K562 (cell line): Measurements from ENCODE around the gene POLR2B. TPM values are rescaled to one million over a fixed set of nuclear protein-coding genes. Genes with fewer than 3 reads are reported as not detected.

Experiments
- CBX2 ChIP-seq: fragments of 200-600 bp; sonication (generic); IDR thresholded peaks from one replicate; pipeline ENCODE4 v1.6.1; 2012; ENCODE audit warnings: mild to moderate bottlenecking, low read length, inconsistent platforms; ENCODE audit not compliant: insufficient read depth, poor library complexity, severe bottlenecking
- CXXC5 ChIP-seq: fragments of 250-450 bp; sonication (Bioruptor Pico); IDR thresholded peaks from 2 replicates; pipeline ENCODE4 v1.8.0; 2022; ENCODE audit warnings: inconsistent platforms, mild to moderate bottlenecking, moderate library complexity
- DNMT1 ChIP-seq: fragments of 450-650 bp; IDR thresholded peaks from 2 replicates; pipeline ENCODE4 v1.6.1; 2016; ENCODE audit warnings: antibody characterized with exemption, mild to moderate bottlenecking
- ELF1 ChIP-seq: fragments of 200-800 bp; sonication (Bioruptor generic); IDR thresholded peaks from 2 replicates; pipeline ENCODE4 v1.6.1; 2016; ENCODE audit warnings: missing genetic modification characterization, missing compliant biosample characterization
- ELF2 ChIP-seq: fragments of 250-450 bp; sonication (Bioruptor Pico); IDR thresholded peaks from 2 replicates; pipeline ENCODE4 v1.5.0; 2021; ENCODE audit warnings: mild to moderate bottlenecking
- ETS2 ChIP-seq: IDR thresholded peaks from 2 replicates; pipeline ENCODE4 v1.6.1; 2016; ENCODE audit warnings: borderline replicate concordance, missing genetic modification characterization, mild to moderate bottlenecking, moderate library complexity, missing compliant biosample characterization; ENCODE audit not compliant: poor library complexity, severe bottlenecking
- GTF2A2 ChIP-seq: IDR thresholded peaks from 2 replicates; pipeline ENCODE4 v1.6.1; 2016; ENCODE audit warnings: mild to moderate bottlenecking, missing genetic modification characterization, missing compliant biosample characterization
- HMG20B ChIP-seq: fragments of 250-450 bp; sonication (Bioruptor Pico); IDR thresholded peaks from 2 replicates; pipeline ENCODE4 v1.5.0; 2021; ENCODE audit warnings: mild to moderate bottlenecking
- HNRNPLL ChIP-seq: fragments of 200-400 bp; formaldehyde crosslinking; IDR thresholded peaks from 2 replicates; pipeline ENCODE4 v1.6.1; 2017; ENCODE audit warnings: low read length, low read depth, mild to moderate bottlenecking; ENCODE audit not compliant: poor library complexity, severe bottlenecking
- KLF10 ChIP-seq: fragments of 250-450 bp; sonication (Bioruptor Pico); IDR thresholded peaks from 2 replicates; pipeline ENCODE4 v1.6.1; 2021; ENCODE audit warnings: matching md5 sums
- L3MBTL2 ChIP-seq: fragments of 450-650 bp; IDR thresholded peaks from 2 replicates; pipeline ENCODE4 v1.6.1; 2016; ENCODE audit warnings: mild to moderate bottlenecking, moderate library complexity
- MAX ChIP-seq: sonication (generic); formaldehyde crosslinking; IDR thresholded peaks from 2 replicates; pipeline ENCODE4 v1.9.0; 2022; ENCODE audit warnings: mild to moderate bottlenecking, missing genetic modification reagents
- MAZ ChIP-seq, 2 experiments: fragments of 450-650 bp in 1 of 2; sonication (generic) in 1 of 2; formaldehyde crosslinking; IDR thresholded peaks in 1 of 2; conservative IDR thresholded peaks in 1 of 2; 2 replicates each; pipeline versions ENCODE4 v1.4.0 to v1.5.0; 2020; ENCODE audit warnings: mild to moderate bottlenecking in 1 of 2, missing genetic modification reagents in 1 of 2
- MXI1 ChIP-seq: IDR thresholded peaks from 2 replicates; pipeline ENCODE4 v1.6.1; 2011; ENCODE audit warnings: low read depth, mild to moderate bottlenecking, improper control_type of control experiment, low read length
- NFIC ChIP-seq: fragments of 450-650 bp; IDR thresholded peaks from 2 replicates; pipeline ENCODE4 v1.6.1; 2017; ENCODE audit warnings: mild to moderate bottlenecking, inconsistent platforms
- RBM25 ChIP-seq: fragments of 200-400 bp; formaldehyde crosslinking; IDR thresholded peaks from 2 replicates; pipeline ENCODE4 v1.6.1; 2018; ENCODE audit warnings: low read length, low read depth, moderate library complexity; ENCODE audit not compliant: severe bottlenecking
- RUNX1 ChIP-seq: sonication (generic); IDR thresholded peaks from 2 replicates; pipeline ENCODE4 v1.6.1; 2016; ENCODE audit warnings: antibody characterized with exemption, low read depth
- SIN3A ChIP-seq, 2 experiments: fragments of 150-350 bp in 1 of 2; IDR thresholded peaks; 2 replicates each; pipeline ENCODE4 v1.6.1; 2011 to 2016; ENCODE audit warnings: borderline replicate concordance in 2 of 2, low read depth in 2 of 2, low read length in 2 of 2, mild to moderate bottlenecking in 2 of 2, moderate library complexity in 2 of 2; ENCODE audit not compliant: control insufficient read depth in 1 of 2
- SMARCA5 ChIP-seq: fragments of 450-650 bp; IDR thresholded peaks from 2 replicates; pipeline ENCODE4 v1.6.1; 2016
- TAF9B ChIP-seq: fragments of 450-650 bp; IDR thresholded peaks from 2 replicates; pipeline ENCODE4 v1.6.1; 2018; ENCODE audit warnings: mild to moderate bottlenecking; ENCODE audit not compliant: partially characterized antibody
- ZFP1 ChIP-seq: fragments of 450-650 bp; formaldehyde crosslinking; IDR thresholded peaks from 2 replicates; pipeline ENCODE4 v1.4.0; 2020; ENCODE audit warnings: mild to moderate bottlenecking, mixed read lengths
- ZFP30 ChIP-seq: fragments of 250-450 bp; sonication (Bioruptor Pico); IDR thresholded peaks from 2 replicates; pipeline ENCODE4 v1.8.0; 2022; ENCODE audit warnings: moderate library complexity, mild to moderate bottlenecking, inconsistent platforms, borderline replicate concordance
- ZFX ChIP-seq: sonication (generic); formaldehyde crosslinking; IDR thresholded peaks from 2 replicates; pipeline ENCODE4 v1.8.0; 2022; ENCODE audit warnings: mild to moderate bottlenecking, missing genetic modification reagents, moderate library complexity
- polyA plus RNA-seq, 8 experiments: library from polyadenylated mRNA; depleted of rRNA in 4 of 8; stranded (reverse) in 5 of 8; unstranded in 3 of 8; fragments of >200 nt; fragmentation: Nextera tagmentation in 2 of 8; fragmentation: Illumina TruSeq in 1 of 8; extraction: Ambion mirVana in 2 of 8; extraction: Trizol in 1 of 8; gene quantifications; 2 replicates each; pipeline versions ENCODE4 v1.2.1 to v1.2.3, GENCODE V29; 2011 to 2014; ENCODE audit warnings: inconsistent platforms in 1 of 8, missing spikeins in 1 of 8
- total RNA-seq, 7 experiments: library from RNA; depleted of rRNA in 6 of 7; stranded (reverse); fragments of >200 nt in 6 of 7; fragmentation: Illumina TruSeq in 2 of 7; extraction: Trizol in 2 of 7; gene quantifications; 2 replicates each; pipeline versions ENCODE4 v1.2.1 to v1.2.3, GENCODE V29; 2011 to 2021; ENCODE audit warnings: low replicate concordance in 1 of 7
- TF ChIP-seq, protein P1 (sequence below): fragments of 450-650 bp; IDR thresholded peaks from 2 replicates; pipeline ENCODE4 v1.6.1; 2014; ENCODE audit warnings: low read depth, mild to moderate bottlenecking, moderate library complexity, borderline replicate concordance
- TF ChIP-seq, protein P2 (sequence below), 2 experiments: IDR thresholded peaks; 2 replicates each; pipeline ENCODE4 v1.6.1; 2012; ENCODE audit warnings: improper control_type of control experiment in 2 of 2, low read depth in 2 of 2, low read length in 2 of 2, borderline replicate concordance in 1 of 2

POLR2B gene
- total and polyA plus RNA-seq, 9 of the 15 experiments (the other 6 are each of a cell fraction or from before 2014, with no cell fraction given), result 60.9 to 208 (median 142) TPM

DNA sequence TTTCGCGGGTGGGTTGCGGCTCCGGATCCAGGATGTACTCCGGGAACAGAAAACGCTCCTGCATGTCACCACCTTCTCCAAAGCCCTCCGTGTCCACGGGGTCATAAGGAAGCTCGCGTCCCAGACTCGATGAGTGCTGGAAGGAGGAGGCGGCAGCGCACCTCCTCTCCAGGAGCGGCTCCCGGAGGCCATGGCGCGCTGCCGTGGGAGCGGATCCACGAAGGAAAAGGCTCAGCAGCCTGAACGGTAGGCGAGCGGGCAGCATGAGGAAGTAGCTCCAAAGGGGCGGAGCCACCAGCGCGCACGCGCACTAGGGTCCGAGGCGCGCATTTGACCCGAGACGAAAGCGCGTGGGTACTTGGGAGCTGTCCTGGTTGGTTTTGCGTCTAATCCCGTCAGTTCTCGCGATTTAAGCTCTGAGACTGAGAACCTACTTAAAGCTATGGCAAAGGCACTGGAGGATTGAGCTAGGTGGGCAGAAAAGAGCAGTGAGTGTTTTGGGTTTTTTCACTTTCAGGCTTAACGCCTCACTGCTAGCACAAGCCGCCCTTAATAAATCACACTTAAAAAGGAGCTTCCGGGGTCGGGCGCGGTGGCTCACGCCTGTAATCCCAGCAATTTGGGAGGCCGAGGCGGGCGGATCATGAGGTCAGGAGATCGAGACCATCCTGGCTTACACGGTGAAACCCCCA lies 1.2 kb upstream of the POLR2B start, which contains the start of gene NOA1 (continued):
- TF ChIP-seq MAX, result peak; percentile 11; the same call in 1 of the 2 replicates
- no peak for TF ChIP-seq RUNX1
- peak; percentile 57 for TF ChIP-seq TAF9B
- TF ChIP-seq MXI1, result 0 out of 2 replicates have a peak, but pooled peaks have one; percentile 54
- TF ChIP-seq ETS2 (tag), result no peak
- TF ChIP-seq ELF2 (CRISPR knock-in tag), result peak; percentile 7
- peak; percentile 75 for TF ChIP-seq ZFX (CRISPR knock-in tag)
- TF ChIP-seq, protein P1, sequence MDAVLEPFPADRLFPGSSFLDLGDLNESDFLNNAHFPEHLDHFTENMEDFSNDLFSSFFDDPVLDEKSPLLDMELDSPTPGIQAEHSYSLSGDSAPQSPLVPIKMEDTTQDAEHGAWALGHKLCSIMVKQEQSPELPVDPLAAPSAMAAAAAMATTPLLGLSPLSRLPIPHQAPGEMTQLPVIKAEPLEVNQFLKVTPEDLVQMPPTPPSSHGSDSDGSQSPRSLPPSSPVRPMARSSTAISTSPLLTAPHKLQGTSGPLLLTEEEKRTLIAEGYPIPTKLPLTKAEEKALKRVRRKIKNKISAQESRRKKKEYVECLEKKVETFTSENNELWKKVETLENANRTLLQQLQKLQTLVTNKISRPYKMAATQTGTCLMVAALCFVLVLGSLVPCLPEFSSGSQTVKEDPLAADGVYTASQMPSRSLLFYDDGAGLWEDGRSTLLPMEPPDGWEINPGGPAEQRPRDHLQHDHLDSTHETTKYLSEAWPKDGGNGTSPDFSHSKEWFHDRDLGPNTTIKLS, result peak; percentile 68; the same call in 1 of the 2 replicates
- TF ChIP-seq MAZ (CRISPR knock-in tag; conservative IDR thresholded peaks at IDR 0.05 in 1 of 2, IDR thresholded peaks at IDR 0.05 in 1 of 2), result peak in 1 of 2 experiments; percentile 18; a peak in 1 of 4 replicates
- TF ChIP-seq ZFP30 (CRISPR knock-in tag), result no peak
- TF ChIP-seq ELF1, result peak; percentile 49
- no peak for TF ChIP-seq DNMT1
- TF ChIP-seq HNRNPLL, result peak; percentile 33
- 0 out of 2 replicates have a peak, but pooled peaks have one; percentile 30 for TF ChIP-seq CXXC5 (CRISPR knock-in tag)
- peak; percentile 26 for TF ChIP-seq L3MBTL2
- TF ChIP-seq ZFP1 (CRISPR knock-in tag), result no peak
- TF ChIP-seq RBM25, result peak; percentile 27
- TF ChIP-seq, protein P2, sequence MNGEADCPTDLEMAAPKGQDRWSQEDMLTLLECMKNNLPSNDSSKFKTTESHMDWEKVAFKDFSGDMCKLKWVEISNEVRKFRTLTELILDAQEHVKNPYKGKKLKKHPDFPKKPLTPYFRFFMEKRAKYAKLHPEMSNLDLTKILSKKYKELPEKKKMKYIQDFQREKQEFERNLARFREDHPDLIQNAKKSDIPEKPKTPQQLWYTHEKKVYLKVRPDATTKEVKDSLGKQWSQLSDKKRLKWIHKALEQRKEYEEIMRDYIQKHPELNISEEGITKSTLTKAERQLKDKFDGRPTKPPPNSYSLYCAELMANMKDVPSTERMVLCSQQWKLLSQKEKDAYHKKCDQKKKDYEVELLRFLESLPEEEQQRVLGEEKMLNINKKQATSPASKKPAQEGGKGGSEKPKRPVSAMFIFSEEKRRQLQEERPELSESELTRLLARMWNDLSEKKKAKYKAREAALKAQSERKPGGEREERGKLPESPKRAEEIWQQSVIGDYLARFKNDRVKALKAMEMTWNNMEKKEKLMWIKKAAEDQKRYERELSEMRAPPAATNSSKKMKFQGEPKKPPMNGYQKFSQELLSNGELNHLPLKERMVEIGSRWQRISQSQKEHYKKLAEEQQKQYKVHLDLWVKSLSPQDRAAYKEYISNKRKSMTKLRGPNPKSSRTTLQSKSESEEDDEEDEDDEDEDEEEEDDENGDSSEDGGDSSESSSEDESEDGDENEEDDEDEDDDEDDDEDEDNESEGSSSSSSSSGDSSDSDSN (IDR thresholded peaks at IDR 0.05; ENCODE audit: borderline replicate concordance in 1 of 2, low read depth in 2 of 2, low read length in 2 of 2), result peak in 1 of 2 experiments; percentile 82; a peak in 2 of 4 replicates
- TF ChIP-seq SMARCA5, result no peak
- TF ChIP-seq CBX2, result no peak
- TF ChIP-seq GTF2A2 (tag), result no peak
- peak in 1 of 2 experiments; percentile 51; a peak in 1 of 4 replicates for TF ChIP-seq SIN3A (IDR thresholded peaks at IDR 0.05; ENCODE audit: borderline replicate concordance in 2 of 2, control insufficient read depth in 1 of 2, low read depth in 2 of 2, low read length in 2 of 2)
- TF ChIP-seq KLF10 (CRISPR knock-in tag), result no peak
- TF ChIP-seq NFIC, result peak; percentile 8; the same call in 1 of the 2 replicates
- no peak for TF ChIP-seq HMG20B (CRISPR knock-in tag)
